Common myeloid progenitor, CD34-positive (primary cell): ENCODE data around the gene TTLL5. TPM values are rescaled to one million over a fixed set of nuclear protein-coding genes. Genes with fewer than 3 reads are reported as not detected.

Experiments used
- CTCF ChIA-PET: fragments of 350-600 bp; sonication (Branson Sonifier 250); formaldehyde crosslinking; loops from one replicate; lab custom pipeline; 2021; ENCODE audit warnings: antibody characterized with exemption; lab: Charles Lee
- POLR2A ChIA-PET: fragments of 350-600 bp; sonication (Branson Sonifier 250); formaldehyde crosslinking; loops from one replicate; lab custom pipeline; 2021; ENCODE audit warnings: antibody characterized with exemption; lab: Charles Lee
- DNase-seq, 3 donors: peaks; one replicate each; pipeline versions ENCODE4 v3.0.0 to v3.0.0-alpha.2; 2013
- H3K27ac ChIP-seq, 2 experiments: 1 replicate in 1 of 2; 2 replicates in 1 of 2; pipeline ENCODE4 v1.7.0; 2013; ENCODE audit warnings: inconsistent platforms in 2 of 2, low read length in 2 of 2, mild to moderate bottlenecking in 2 of 2, low read depth in 1 of 2, moderate library complexity in 1 of 2; ENCODE audit not compliant: severe bottlenecking in 2 of 2, insufficient read depth in 1 of 2, poor library complexity in 1 of 2
- H3K27me3 ChIP-seq, 5 experiments: replicated peaks in 2 of 5; 1 replicate in 3 of 5; 2 replicates in 2 of 5; pipeline versions ENCODE4 v1.6.1 to v1.7.0; 2013; ENCODE audit warnings: low read length in 4 of 5, mild to moderate bottlenecking in 2 of 5, moderate library complexity in 2 of 5, inconsistent platforms in 1 of 5; ENCODE audit not compliant: insufficient read depth in 5 of 5, control insufficient read depth in 4 of 5
- H3K36me3 ChIP-seq, 4 experiments: 1 replicate in 2 of 4; 2 replicates in 2 of 4; pipeline versions ENCODE4 v1.6.1 to v1.7.0; 2013; ENCODE audit warnings: low read length in 3 of 4, control low read depth in 1 of 4, mild to moderate bottlenecking in 1 of 4; ENCODE audit not compliant: control insufficient read depth in 4 of 4, insufficient read depth in 4 of 4
- H3K4me1 ChIP-seq, 4 experiments: 1 replicate in 3 of 4; 2 replicates in 1 of 4; pipeline versions ENCODE4 v1.6.1 to v1.7.1; 2013; ENCODE audit warnings: low read length in 3 of 4, mild to moderate bottlenecking in 3 of 4, control low read depth in 1 of 4, inconsistent platforms in 1 of 4, moderate library complexity in 1 of 4; ENCODE audit not compliant: control insufficient read depth in 4 of 4, insufficient read depth in 4 of 4; ENCODE audit errors: control extremely low read depth in 1 of 4
- H3K4me3 ChIP-seq, 7 experiments: 1 replicate in 4 of 7; 2 replicates in 3 of 7; pipeline versions ENCODE4 v1.5.1 to v1.7.0; 2013; ENCODE audit warnings: mild to moderate bottlenecking in 7 of 7, low read length in 6 of 7, moderate library complexity in 6 of 7, inconsistent platforms in 2 of 7, low read depth in 2 of 7, control low read depth in 1 of 7; ENCODE audit not compliant: insufficient read depth in 4 of 7, control insufficient read depth in 1 of 7; ENCODE audit errors: extremely low read depth in 1 of 7
- H3K9me3 ChIP-seq, 5 experiments: 1 replicate in 4 of 5; 2 replicates in 1 of 5; pipeline versions ENCODE4 v1.6.1 to v1.7.1; 2013; ENCODE audit warnings: low read length in 4 of 5, mild to moderate bottlenecking in 2 of 5, inconsistent platforms in 1 of 5, low read depth in 1 of 5, moderate library complexity in 1 of 5; ENCODE audit not compliant: control insufficient read depth in 4 of 5, insufficient read depth in 2 of 5; ENCODE audit errors: control extremely low read depth in 1 of 5
- WGBS: methylation state at CpG from one replicate; pipeline ENCODE4 v1.1.5; 2013; ENCODE audit not compliant: insufficient coverage; 5-methylcytosine and 5-hydroxymethylcytosine counted together
- polyA plus RNA-seq: library from polyadenylated mRNA; unstranded; fragments of 120-200 nt; gene quantifications from one replicate; pipeline ENCODE4 v1.2.1, GENCODE V29; 2013

Gene TTLL5, protein sequence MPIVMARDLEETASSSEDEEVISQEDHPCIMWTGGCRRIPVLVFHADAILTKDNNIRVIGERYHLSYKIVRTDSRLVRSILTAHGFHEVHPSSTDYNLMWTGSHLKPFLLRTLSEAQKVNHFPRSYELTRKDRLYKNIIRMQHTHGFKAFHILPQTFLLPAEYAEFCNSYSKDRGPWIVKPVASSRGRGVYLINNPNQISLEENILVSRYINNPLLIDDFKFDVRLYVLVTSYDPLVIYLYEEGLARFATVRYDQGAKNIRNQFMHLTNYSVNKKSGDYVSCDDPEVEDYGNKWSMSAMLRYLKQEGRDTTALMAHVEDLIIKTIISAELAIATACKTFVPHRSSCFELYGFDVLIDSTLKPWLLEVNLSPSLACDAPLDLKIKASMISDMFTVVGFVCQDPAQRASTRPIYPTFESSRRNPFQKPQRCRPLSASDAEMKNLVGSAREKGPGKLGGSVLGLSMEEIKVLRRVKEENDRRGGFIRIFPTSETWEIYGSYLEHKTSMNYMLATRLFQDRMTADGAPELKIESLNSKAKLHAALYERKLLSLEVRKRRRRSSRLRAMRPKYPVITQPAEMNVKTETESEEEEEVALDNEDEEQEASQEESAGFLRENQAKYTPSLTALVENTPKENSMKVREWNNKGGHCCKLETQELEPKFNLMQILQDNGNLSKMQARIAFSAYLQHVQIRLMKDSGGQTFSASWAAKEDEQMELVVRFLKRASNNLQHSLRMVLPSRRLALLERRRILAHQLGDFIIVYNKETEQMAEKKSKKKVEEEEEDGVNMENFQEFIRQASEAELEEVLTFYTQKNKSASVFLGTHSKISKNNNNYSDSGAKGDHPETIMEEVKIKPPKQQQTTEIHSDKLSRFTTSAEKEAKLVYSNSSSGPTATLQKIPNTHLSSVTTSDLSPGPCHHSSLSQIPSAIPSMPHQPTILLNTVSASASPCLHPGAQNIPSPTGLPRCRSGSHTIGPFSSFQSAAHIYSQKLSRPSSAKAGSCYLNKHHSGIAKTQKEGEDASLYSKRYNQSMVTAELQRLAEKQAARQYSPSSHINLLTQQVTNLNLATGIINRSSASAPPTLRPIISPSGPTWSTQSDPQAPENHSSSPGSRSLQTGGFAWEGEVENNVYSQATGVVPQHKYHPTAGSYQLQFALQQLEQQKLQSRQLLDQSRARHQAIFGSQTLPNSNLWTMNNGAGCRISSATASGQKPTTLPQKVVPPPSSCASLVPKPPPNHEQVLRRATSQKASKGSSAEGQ (N-terminal part only)
- 32.1 TPM for polyA plus RNA-seq

- H3K36me3 ChIP-seq = peaks cover 0 to 31% (median 14%) of the 10 kb centered on the region in 4 experiments
- CTCF ChIA-PET = interaction anchor here (1.1 to 3.1 kb wide), 4 partner anchors 82 to 99 kb away, joined by 4 to 16 read pairs (median 4); partner anchors contain the start of gene FLVCR2
- peaks cover 10 to 20% (median 15%) of the 10 kb centered on the region in 4 experiments for H3K4me1 ChIP-seq
- peak within 1 kb of the TSS; percentile 88 to 95 for H3K27ac ChIP-seq
- WGBS = 0% methylated on average over 54 of the region's 60 CpGs
- H3K4me3 ChIP-seq = peak within 1 kb of the TSS; percentile 94 to 100 (median 98)
- POLR2A ChIA-PET = no interaction called here
- DNase-seq = peak; percentile 98 to 99 (median 99)
- no peaks in the 10 kb centered on the region for H3K9me3 ChIP-seq
- no peaks in the 10 kb centered on the region for H3K27me3 ChIP-seq
Observed at GRCh38 chr14:75660630-75661498, at the start of gene TTLL5, which contains the start of gene ERG28. TTLL5 (plus strand) TSS chr14:75661246; CDS start chr14:75663150, 1,904 bp downstream. ERG28 (minus strand) TSS chr14:75660876; CDS start chr14:75657502, 3,374 bp downstream.

GRCh38 chr14:75612157-75612556, 48.9 kb upstream of the TTLL5 start:
- DNase-seq = no peak
- POLR2A ChIA-PET = no interaction called here
- WGBS = 92% methylated on average over 1 of the region's 4 CpGs
- H3K4me1 ChIP-seq = peaks cover 0 to 9% (median 2%) of the 10 kb centered on the region in 4 experiments
- H3K4me3 ChIP-seq = no peak overlapping the region
- CTCF ChIA-PET = interaction anchor here (2.7 kb wide), 1 partner anchor 35 kb away, joined by 8 read pairs; no protein-coding TSS in a partner anchor
- no peaks in the 10 kb centered on the region for H3K36me3 ChIP-seq
- H3K27ac ChIP-seq = no peak overlapping the region
- peaks cover 0 to 9% (median 0%) of the 10 kb centered on the region in 5 experiments for H3K9me3 ChIP-seq
- no peaks in the 10 kb centered on the region for H3K27me3 ChIP-seq

- ChIA-PET CTCF (interaction anchor here (0.9 to 1.1 kb wide), 3 partner anchors 13 to 20 kb away, joined by 3 to 4 read pairs (median 3); no protein-coding TSS in a partner anchor), POLR2A (no interaction called here)
- Histone ChIP-seq H3K9me3 (peaks cover 0 to 3% (median 0%) of the 10 kb centered on the region in 5 experiments), H3K4me3 (no peak overlapping the region), H3K36me3 (no peaks in the 10 kb centered on the region), H3K4me1 (peaks cover 0 to 9% (median 2%) of the 10 kb centered on the region in 4 experiments), H3K27me3 (no peaks in the 10 kb centered on the region), H3K27ac (no peak overlapping the region)
- DNase-seq = peak in 1 of 3 donors; percentile 8
- 75% methylated on average over 4 of the region's 4 CpGs for WGBS
Observed at GRCh38 chr14:75614179-75614578, 46.9 kb upstream of the TTLL5 start.

- no peak overlapping the region for H3K4me3 ChIP-seq
- POLR2A ChIA-PET = no interaction called here
- peak; percentile 22 to 86 (median 80) for DNase-seq
- 31% methylated on average over 4 of the region's 4 CpGs for WGBS
- peaks cover 0 to 3% (median 0%) of the 10 kb centered on the region in 5 experiments for H3K9me3 ChIP-seq
- H3K36me3 ChIP-seq = no peaks in the 10 kb centered on the region
- H3K4me1 ChIP-seq = peaks cover 0 to 9% (median 2%) of the 10 kb centered on the region in 4 experiments
- no peaks in the 10 kb centered on the region for H3K27me3 ChIP-seq
- H3K27ac ChIP-seq = no peak overlapping the region
- CTCF ChIA-PET = interaction anchor here (3.4 kb wide), 1 partner anchor 38 kb away, joined by 9 read pairs; no protein-coding TSS in a partner anchor
Observed at GRCh38 chr14:75615200-75615599, 45.8 kb upstream of the TTLL5 start.

GRCh38 chr14:75619548-75619947, 41.5 kb upstream of the TTLL5 start:
- Histone ChIP-seq H3K4me1 (peaks cover 0 to 9% (median 2%) of the 10 kb centered on the region in 4 experiments), H3K9me3 (no peaks in the 10 kb centered on the region), H3K4me3 (no peak overlapping the region), H3K36me3 (no peaks in the 10 kb centered on the region), H3K27ac (no peak overlapping the region), H3K27me3 (no peaks in the 10 kb centered on the region)
- 100% methylated on average over 1 of the region's 1 CpG for WGBS
- POLR2A ChIA-PET = no interaction called here
- no peak for DNase-seq
- CTCF ChIA-PET = interaction anchor here (0.6 to 4.3 kb wide), 3 partner anchors 14 to 748 kb away, joined by 3 to 16 read pairs (median 4); no protein-coding TSS in a partner anchor
